Left lung (tissue), 10 donors: ENCODE results near the gene PRKD3. TPM values are rescaled to one million over a fixed set of nuclear protein-coding genes. Genes with fewer than 3 reads are reported as not detected.

ENCODE experiments used
- ATAC-seq: fragments of 200-7000 bp; cut with Tn5 transposase; one replicate; pipeline ENCODE4 v1.9.1; 2020; ENCODE audit warnings: moderate library complexity
- DNase-seq, 4 donors: peaks; one replicate each; pipeline ENCODE4 v3.0.0-alpha.2; 2013 to 2020
- H3K27ac ChIP-seq, 2 donors: fragments of 200-600 bp; sonication (generic) in 1 of 2; one replicate each; pipeline versions ENCODE4 v1.5.0 to v1.8.0; 2020 to 2021
- H3K27me3 ChIP-seq, 2 donors: fragments of 200-600 bp; sonication (generic) in 1 of 2; one replicate each; pipeline versions ENCODE4 v1.5.0 to v1.8.0; 2020 to 2021
- H3K36me3 ChIP-seq, 2 donors: fragments of 200-600 bp; sonication (generic) in 1 of 2; one replicate each; pipeline versions ENCODE4 v1.5.0 to v1.8.0; 2020 to 2021
- H3K4me1 ChIP-seq, 2 donors: fragments of 200-600 bp; one replicate each; pipeline ENCODE4 v1.8.0; 2021
- H3K4me3 ChIP-seq, 2 donors: fragments of 200-600 bp; sonication (generic) in 1 of 2; one replicate each; pipeline versions ENCODE4 v1.5.0 to v1.8.0; 2020 to 2021; ENCODE audit warnings: mild to moderate bottlenecking in 1 of 2
- H3K9me3 ChIP-seq, 2 donors: fragments of 200-600 bp; sonication (generic) in 1 of 2; one replicate each; pipeline versions ENCODE4 v1.5.0 to v1.8.0; 2020 to 2021
- CTCF ChIP-seq, 2 donors: fragments of 200-600 bp; sonication (generic) in 1 of 2; IDR thresholded peaks; one replicate each; pipeline versions ENCODE4 v1.5.0 to v1.8.0; 2021; ENCODE audit warnings: antibody characterized with exemption in 2 of 2
- intact Hi-C, 2 donors: fragments of 100-400 bp; cut with DNase I; formaldehyde crosslinking; loops; one replicate each; pipeline versions ENCODE4 v1.11.2 to v1.14.2; 2022
- polyA plus RNA-seq, 6 donors: library from polyadenylated mRNA; unstranded; fragments of 120-200 nt; gene quantifications; one replicate each; pipeline ENCODE4 v1.2.1, GENCODE V29; 2013; ENCODE audit not compliant: insufficient read length in 6 of 6
- total RNA-seq, 2 donors: library from RNA; stranded (reverse); fragmentation: NEBNext Ultra II Directional; extraction: Animal tissue kit (Norgen Biotek cat#: 25700); gene quantifications; one replicate each; pipeline ENCODE4 v1.2.1, GENCODE V29; 2021
- donor health status: DM: no; HTN: yes; CAD: no.
- donor health status: DM: no; HTN: no; CAD: no.

Gene PRKD3
- total and polyA plus RNA-seq, 8 donors: 36.2 to 65.8 (median 56.9) TPM

DNA sequence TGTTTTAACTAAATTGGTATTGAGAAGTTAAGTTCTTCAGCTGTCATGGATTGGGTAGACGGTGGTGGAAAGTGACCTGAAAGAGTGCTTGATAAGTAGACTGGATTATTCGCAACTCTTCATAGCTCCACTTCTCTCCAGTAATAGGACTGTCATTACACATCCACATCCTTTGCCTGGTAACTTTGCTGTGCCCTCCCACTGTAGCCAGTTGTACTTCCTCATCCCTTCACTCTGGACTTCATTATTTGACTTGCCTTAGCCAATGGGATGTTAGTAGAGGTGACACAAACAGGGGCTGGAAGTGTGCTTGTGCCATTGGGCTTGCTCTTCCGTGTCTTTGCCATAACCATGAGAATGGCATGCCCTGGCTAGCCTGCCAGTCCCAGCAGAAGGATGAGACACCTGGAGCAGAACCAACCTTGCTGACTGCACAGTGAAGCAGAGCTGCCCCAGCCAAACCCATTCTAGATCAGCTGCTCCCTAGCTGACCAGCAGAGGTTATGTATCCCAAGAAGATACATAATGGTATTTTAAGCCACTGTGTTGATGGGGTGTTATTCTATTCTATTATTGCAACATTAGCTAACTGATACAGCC lies 36.7 kb upstream of the PRKD3 start:
- H3K36me3 ChIP-seq: peaks cover 0 to 5% of the 10 kb centered on the region in 2 donors
- DNase-seq: no peak
- intact Hi-C loops: no loop called here
- TF ChIP-seq CTCF (IDR thresholded peaks at IDR 0.05): no peak
- H3K9me3 ChIP-seq: no peaks in the 10 kb centered on the region
- H3K4me1 ChIP-seq: no peaks in the 10 kb centered on the region
- no peak for ATAC-seq
- no peak overlapping the region for H3K27ac ChIP-seq
- no peak overlapping the region for H3K4me3 ChIP-seq
- H3K27me3 ChIP-seq: no peaks in the 10 kb centered on the region

- no peak for ATAC-seq
- no peak overlapping the region for H3K27ac ChIP-seq
- TF ChIP-seq CTCF (IDR thresholded peaks at IDR 0.05): no peak
- no peaks in the 10 kb centered on the region for H3K27me3 ChIP-seq
- H3K4me3 ChIP-seq: no peak overlapping the region
- no peaks in the 10 kb centered on the region for H3K9me3 ChIP-seq
- intact Hi-C loops: no loop called here
- DNase-seq: no peak
- peaks cover 0 to 5% of the 10 kb centered on the region in 2 donors for H3K36me3 ChIP-seq
- H3K4me1 ChIP-seq: no peaks in the 10 kb centered on the region
Measured at GRCh38 chr2:37358466-37358865, 33.8 kb upstream of the PRKD3 start.

DNA sequence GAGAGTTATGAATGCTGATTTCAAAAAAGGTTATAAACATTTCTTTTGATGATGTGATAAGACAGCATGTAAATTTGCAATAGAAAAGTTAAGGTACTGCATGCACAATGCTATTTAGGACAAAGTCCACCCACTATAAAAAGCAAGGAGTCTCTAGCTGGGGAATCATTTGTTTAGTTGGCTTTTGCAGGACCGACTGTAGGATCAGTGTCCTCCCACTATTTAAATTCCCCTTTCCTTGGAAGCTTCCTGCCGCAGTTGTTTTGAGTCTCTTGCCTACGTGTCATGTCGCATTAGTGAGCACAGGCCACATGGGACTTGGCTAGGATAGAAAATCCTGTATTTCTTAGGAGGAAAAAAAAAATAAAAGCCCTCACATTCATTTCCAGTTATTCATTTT lies 32.9 kb upstream of the PRKD3 start:
- H3K27me3 ChIP-seq: no peaks in the 10 kb centered on the region
- no peak for TF ChIP-seq CTCF (IDR thresholded peaks at IDR 0.05)
- no peak for DNase-seq
- H3K27ac ChIP-seq: no peak overlapping the region
- intact Hi-C loops: no loop called here
- H3K36me3 ChIP-seq: no peaks in the 10 kb centered on the region
- H3K4me3 ChIP-seq: no peak overlapping the region
- no peak for ATAC-seq
- H3K4me1 ChIP-seq: no peaks in the 10 kb centered on the region
- H3K9me3 ChIP-seq: no peaks in the 10 kb centered on the region

DNA sequence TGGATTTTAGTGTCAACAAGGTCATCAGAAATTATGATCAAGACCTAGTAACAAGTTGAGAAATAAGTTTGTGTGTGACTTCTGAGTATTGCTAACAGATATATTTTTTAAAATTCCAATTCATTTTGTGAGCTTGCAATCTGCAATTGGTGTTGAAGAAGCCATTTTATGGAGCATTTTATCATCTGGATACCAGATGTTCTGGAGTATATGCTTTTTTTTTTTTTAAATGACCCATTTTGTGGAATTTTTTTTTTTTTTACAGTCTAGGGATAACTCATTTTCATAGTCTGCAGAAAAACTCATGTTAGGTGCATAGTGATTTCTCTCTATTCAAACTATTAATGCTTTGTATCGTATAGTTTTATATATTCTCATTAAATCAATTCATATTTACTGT lies 32.4 kb upstream of the PRKD3 start:
- DNase-seq (no peak), ATAC-seq (no peak)
- Histone ChIP-seq H3K9me3 (no peaks in the 10 kb centered on the region), H3K27ac (no peak overlapping the region), H3K4me1 (no peaks in the 10 kb centered on the region), H3K27me3 (no peaks in the 10 kb centered on the region), H3K36me3 (no peaks in the 10 kb centered on the region), H3K4me3 (no peak overlapping the region)
- no peak for TF ChIP-seq CTCF (IDR thresholded peaks at IDR 0.05)
- intact Hi-C loops: no loop called here

- Histone ChIP-seq H3K27ac (no peak overlapping the region), H3K36me3 (no peaks in the 10 kb centered on the region), H3K27me3 (no peaks in the 10 kb centered on the region), H3K9me3 (no peaks in the 10 kb centered on the region), H3K4me1 (no peaks in the 10 kb centered on the region), H3K4me3 (no peak overlapping the region)
- intact Hi-C loops: no loop called here
- ATAC-seq (no peak), DNase-seq (no peak)
- no peak for TF ChIP-seq CTCF (IDR thresholded peaks at IDR 0.05)
Measured at GRCh38 chr2:37356299-37356698, 31.7 kb upstream of the PRKD3 start.
